Hippocampal formation (tissue), 2 donors: ENCODE measurements around the gene RNH1.

Source experiments
- DNase-seq, 2 donors: peaks; one replicate each; lab custom pipeline; 2025; lab: John Stamatoyannopoulos, UW

RNH1 gene

DNA sequence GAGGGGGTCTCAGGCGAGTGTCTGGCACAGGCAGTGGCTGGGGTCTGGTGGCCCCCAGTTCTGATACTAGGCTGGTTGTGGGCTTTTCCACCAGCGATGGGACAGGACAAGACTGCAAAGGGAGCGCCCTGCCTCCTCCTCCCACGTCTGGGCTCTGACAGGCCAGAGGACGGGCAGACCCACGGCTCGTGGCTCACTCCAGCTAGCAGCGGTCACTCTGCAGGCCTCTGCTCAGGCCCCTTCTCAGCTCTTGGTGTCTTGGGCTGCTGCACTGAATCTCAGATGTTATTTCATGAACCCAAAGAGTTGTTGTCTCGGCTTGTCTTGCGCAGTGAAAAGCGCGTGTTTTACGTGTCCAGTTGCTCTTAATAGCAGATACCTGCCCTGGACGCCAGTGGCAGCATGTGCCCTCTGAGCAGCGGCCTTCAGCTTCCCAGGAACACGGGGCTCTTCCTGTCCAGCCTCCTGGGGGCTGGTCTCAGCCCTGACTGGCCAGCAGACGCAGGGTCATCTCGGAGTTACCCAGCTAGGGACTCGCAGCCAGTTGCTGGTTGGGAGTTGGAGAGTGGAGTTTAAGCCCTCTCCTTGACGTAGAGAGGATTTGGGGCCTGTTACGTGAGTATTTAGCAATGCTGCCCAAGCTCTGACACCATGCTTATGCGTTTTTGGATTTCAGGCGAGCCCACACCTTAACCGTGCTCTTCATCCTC is 47.4 kb downstream of the RNH1 start:
- no peak for DNase-seq

DNA sequence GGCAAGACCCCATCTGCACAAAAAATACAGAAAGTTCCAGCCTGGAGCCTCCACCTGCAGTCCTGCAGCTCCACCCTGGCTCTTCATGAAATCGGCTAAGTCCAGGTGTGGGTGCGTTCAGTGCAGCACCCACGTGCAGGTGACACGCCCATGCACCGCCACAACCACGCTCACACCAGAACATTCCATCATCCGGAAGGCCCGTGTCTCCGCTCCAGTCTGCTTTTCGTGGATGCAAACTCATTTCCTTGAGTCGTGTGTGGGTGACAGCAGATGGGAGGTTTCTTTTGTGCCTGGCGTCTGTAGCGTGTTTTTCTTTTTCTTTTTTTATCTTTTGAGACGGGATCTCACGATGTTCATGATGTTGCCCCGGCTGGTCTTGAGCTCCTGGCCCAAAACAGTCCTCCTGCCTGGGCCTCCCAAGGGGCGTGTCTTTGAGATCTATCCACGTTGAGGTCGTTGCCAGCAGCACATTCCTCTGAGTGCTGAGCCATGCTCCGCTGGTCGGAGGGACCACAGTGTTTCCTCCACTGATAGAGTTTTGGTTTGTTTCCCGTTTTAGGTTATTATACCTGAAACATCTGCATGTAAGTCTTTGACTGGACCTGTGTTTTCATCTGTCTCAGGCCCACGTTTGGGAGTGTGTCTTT is 49.8 kb downstream of the RNH1 start:
- no peak for DNase-seq

DNA sequence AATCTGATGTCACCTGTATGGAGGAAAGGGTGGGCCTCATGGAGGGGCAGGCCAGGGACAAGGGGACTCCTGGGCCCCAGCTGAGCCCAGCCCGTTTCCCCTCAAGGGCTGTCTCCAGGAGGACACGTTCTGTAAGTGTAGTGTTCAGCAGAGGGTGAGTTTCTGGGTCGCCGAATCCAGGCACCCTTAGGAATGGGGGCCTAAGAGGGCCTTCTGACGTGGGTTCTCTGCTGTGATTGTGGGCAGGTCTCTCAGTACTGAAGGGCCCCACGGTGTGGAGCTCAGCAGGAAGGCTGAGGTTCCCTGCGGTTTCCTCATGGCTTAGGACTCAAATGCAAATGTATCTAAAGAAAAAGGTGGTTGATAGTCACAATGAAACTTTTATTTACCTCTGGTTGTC is 50.5 kb downstream of the RNH1 start:
- DNase-seq = no peak

DNA sequence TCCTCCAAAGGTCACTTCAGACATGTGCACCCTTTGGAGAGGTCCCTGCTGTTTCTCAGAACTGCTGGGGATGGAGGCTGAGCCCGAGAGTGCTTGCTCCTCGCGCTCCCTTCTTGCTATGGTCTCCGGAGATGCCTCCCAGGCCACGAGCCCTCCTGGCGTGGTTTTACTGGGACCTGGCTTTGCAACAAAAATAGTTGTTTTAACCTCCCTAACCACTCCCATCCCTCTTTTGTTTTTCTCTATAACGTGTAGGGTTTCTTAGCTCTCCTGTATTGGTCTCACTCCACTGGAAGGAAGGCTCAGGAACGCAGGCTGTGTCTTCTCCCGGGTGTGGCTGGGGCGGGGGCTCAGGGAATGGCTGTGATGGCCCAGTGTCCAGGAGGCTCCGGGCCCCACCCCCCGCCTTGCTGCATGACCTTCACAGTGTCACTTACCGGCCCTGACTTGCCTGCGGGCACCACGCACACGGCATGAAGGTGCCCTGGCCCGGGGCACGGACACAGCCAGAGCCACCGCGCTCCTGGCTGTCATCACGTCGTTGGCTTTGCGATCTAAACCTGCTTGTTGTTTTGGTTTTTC is 51.4 kb downstream of the RNH1 start:
- no peak for DNase-seq

DNA sequence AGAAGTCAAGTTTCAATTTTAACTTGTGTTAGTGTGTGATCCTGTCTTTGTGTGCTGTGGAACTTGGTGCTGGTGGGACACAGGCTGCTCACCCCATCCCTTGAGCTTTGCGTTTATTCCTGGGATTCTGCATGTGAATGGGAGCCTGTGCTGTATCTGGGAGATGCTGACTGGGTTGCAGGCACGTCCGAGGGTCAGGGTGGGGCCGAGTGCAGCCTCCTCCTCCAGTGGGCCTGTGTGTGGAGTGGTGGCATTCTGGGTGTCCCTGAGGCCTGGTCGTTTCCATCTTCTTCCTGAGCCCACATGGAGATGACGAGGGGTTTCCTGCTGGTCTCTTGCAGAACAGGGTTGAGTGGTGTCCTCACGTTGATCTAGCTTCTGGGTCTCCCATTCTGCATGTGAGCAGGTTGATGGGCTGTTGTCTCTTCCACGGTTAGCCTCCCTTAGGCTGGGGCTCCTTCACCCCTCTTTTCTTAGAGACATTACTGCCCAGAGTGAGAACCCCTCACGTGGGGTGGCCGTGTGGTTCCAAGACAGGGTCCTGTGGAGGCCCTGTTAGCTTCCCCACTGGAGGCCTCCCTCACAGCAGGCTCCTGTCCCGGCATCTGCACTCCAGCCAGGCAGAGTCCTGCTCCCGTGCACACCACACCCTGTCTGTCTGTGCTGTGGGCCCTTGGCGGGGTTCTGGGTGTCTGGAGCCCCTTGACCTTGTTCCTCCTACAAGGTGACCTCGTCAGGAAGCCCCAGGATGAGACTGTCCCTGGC is 52.1 kb downstream of the RNH1 start:
- DNase-seq = no peak

DNA sequence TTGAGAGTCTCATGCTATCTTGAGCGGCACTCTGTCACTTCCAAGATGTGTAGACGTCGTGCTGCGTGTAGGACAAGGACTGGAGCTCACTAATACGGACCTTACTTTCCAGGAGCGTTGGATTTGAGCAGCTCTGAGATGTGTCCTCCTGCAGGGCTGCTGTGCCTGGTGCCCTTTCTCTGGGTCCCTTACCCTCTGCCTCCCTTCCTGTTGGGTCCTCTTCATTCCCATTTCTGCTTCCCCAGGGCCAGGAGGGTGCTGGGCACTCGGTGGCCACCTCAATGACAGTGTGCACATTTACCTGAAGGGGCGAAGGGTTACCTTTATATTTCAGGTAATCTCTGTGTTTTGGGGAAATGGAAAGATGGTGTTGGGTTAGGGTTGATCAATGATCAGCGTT is 53.0 kb downstream of the RNH1 start:
- DNase-seq = no peak

DNA sequence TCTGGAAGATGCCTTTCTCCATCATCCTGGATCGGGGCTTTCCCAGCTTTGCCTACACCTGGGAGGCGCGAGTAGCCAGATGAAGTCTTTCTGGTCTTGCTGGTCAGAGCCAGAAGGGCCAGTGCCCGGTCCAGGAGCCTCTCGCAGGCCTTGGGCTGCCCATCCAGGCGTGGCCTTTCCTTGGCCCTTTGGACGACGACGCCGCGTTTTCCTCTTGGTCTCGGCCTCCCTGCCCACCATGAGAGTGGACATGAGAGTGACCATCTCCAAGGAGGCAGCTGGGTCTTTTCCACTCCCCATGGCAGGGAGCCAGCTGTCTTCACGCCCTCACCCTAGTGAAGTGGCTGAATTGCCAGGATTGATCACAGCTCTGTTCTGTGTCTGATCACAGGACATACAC is 53.5 kb downstream of the RNH1 start:
- DNase-seq = no peak

DNA sequence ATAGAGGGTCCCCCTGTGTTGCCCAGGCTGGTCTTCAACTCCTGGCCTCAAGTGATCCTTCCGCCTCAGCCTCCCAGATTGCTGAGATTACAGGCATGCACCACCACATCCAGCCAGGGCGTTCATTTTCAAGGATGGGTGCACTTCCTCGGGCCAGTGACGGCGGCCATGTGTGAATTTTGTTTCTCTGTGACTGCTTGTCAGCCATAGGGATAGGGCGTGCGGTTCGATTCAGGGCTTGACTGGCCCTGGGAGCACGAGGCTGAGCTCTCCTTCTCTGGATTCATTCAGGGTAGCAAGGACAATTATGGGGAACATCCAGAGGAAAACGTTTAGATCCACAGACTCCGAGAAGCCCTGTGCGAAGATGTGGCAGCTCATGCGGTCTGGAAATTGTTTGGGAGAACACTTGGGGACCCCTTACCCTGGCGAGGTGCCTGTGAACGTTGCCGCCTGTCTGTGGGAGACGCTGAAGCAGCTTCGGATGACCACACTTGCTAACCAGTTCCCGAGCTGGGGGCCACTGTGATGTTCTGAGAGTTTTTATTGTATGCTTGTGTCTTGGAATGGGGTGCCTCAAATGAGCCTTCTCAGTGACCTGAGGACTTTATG is 54.0 kb downstream of the RNH1 start:
- DNase-seq = no peak

DNA sequence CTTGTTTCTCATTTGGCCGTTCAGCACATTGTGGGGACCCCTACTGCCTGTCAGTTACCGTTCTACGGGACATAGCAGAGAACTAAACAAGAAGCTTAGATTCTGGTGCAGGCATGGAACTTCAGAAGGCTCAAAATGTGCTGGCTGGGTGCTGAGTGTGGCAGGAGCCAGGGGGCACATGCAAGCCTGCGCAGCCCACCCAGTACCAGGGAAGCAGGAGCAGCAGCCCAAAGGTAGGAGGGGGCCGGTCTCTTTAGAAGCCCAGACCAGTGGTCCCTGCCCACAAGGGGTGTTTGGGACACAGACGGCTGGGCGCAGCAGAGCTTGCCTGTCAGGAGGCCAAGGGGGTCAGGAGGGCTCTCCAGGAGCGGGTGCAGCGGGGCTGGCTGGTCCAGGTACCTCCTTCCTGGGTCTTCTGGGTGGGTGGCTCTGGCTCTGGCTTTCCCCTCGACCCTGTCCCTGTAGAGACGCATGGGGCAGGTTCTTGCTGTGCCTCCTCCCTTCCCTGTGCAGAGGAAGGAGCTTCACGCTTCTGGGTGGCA is 54.8 kb downstream of the RNH1 start:
- no peak for DNase-seq

DNA sequence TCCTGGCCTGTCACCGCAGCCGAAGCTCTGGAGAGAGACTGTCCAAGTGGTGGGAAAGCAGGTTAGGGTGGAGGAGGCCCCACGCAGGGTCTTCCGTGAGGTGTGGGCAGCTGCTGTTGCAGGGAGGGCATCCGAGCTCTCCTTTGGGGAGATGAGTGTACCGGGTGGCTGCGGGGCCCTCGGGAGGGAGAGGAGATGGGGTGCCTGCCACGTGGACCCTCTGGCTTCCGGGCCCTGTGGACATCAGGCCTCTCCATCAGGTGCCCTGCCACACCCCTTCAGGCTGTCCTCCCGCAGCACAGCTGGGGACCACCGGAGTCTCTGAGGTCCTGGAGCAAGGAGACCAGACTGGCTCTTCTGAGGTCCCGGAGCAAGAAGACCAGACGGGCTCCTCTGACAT is 55.3 kb downstream of the RNH1 start:
- no peak for DNase-seq

DNA sequence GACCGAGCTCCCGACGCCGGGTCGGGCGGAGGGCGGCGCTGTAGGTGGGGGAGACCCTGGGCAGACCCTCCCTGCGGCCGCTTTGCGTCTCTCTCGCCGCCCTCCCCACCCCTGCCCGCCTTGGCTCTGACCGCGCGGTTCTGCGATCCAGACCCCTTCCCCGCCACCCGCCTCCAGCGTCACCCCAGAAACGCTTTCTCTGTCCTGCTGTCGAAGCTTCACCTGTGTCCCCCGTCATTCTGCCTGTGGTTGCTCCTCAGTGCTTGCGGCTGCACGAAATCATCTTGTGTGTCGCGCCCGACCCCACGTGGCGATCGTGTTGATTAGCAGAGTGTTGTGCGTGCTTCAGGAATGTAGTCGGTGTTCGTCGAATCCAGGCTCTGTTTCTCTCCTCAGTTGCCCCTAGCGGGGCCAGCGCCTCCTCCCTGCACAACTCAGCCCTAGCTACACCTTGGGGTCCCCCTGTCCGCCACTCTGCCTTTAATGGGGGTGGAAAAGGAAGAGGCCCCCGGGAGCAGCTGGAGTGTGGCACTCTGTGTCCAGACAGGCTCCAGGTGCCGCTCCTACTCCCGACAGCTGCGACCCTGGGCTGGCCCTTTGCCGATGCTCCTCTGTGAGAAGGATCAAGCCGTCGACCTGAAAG is 56.1 kb downstream of the RNH1 start:
- peak; percentile 26 to 54 for DNase-seq

DNA sequence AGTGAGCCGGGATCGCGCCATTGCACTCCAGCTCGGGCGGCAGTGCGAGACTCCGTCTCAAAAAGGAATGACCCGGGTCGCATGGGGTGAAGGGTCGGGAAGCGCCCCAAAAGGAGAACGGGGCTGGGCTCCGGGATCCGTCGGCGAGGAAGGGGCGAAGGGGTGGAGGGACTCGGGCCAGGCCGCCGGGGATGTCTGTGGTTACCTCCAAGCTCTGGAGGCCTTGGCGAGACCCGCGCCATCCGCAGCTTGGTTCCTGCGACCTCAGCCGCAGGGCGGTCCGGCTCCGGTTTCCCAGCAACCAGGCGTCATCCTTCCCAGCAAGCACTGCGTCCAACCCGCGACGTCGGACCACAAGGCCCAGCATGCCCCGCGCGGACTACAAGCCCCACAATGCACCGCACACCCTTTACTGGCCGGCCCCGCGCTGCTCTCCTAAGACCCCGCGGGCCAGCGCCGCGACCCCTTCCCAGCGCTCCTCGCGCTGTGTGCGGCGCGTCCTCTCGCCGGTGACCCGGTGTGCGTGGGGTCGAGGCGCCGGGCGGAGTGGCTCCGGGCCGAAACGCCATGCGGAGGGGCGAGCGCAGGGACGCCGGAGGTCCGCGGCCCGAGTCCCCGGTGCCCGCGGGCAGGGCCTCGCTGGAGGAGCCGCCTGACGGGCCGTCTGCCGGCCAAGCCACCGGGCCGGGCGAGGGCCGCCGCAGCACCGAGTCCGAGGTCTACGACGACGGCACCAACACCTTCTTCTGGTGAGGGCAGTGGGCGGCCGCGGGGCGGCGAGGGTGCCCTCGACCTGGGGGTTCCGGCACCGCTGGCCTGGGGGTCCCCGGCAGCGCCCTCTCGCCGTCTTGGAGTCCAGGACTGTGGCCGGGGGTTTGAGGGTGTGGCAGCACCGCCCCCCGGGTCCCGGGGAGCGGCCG is 56.9 kb downstream of the RNH1 start, which contains the start of gene PTDSS2:
TSS of gene PTDSS2 (plus strand) at position 391 of the 920 bp plus-strand sequence. CDS start at position 568, 177 bp downstream.
- DNase-seq = peak; percentile 86 to 89

DNA sequence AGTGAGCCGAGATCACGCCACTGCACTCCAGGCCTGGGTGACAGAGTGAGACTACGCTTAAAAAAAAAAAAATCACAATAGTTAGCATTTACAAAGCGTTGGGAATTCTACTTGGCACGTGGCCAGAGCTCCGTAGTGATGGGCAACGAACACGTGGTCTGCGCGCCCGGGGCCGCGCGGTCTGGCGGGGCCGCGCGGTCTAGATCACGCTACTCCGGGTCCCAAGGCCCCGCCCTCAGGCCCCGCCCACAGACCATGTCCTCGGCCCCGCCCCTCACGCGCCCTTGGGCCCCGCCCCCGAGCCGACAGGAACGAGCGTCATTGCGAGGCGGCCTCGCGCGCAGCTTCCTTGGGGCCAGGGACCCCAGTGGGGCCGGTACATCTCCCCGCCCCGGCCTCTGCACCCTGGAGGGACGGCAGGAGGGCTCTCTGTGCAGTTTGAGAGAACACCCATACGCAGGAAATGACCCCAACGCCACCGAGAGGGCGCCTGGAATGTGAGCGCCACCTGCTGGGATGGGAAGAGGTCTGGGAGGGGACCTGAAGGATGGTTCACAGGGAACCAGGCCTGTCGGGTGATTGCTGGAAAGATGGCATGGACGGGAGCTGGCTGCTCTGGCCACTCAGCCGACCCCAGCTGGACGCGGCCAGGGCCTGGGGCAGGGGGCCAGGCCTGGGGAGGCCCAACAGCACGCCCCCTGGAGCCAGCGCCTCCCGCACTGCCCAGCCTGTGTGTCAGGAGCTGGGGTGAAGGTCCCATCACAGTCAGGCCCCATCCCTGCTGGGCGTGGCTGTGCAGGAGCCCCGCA is 58.9 kb downstream of the RNH1 start:
- peak; percentile 87 to 90 for DNase-seq

DNA sequence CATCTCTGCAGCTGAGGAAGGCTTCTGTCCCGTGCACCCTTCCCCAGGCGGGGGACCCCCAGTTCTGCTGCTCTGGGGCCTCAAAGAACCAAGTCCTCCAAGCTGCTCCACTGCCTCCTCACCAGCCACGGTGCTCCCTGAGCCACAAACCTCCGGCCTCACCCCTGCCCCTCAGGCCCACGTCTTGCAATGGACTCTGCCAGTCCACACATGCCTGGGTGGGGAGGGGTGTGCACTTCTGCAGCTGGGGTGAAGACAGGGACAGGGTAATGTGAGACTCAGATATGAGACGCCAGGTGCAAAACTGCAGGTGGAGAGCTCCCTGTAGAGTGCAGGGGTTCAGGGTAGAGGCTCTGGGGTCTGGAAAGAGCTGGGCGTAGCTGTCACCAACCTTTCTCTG is 60.2 kb downstream of the RNH1 start:
- no peak for DNase-seq

DNA sequence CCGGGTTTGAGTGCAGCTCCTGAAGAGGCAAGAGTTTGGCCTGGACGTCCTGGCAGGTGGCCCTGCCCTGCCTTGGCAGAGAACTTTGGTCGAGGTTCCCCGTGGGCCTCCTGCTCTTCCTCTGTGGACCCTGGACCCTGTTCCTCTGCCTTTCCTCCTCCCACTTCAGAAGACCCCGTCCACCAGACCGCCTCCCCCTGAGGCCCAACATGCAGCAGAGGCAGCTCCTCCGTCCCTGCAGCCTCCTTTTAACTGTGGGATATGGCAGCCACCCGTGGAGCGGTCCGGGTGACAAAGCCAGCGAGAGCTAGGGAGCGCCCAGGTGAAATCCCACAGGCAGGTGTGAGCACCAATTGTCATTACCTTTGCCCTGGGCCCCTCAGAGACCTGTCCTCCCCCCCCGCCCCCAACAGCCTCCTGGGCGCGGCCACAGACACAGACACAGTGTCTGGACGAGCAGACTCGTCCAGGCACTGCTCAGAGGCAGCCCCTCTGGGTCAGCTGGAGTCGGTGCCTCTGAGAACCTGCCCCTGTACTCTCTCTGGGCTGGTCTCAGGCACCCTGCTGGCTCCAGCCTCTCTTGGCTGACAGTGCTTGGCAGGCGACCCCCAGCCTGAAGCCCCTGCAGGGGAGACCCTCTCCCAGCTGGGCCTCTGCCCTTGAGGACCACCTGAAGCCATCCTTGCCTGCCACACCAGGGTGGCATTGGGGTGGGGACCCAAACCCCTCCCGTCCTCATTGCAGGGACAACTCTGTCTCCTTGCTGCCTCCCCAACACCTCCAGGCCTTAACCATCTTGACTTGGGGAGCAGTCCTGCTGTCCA is 61.1 kb downstream of the RNH1 start:
- DNase-seq = no peak
